ENCODE results near the gene MMP17.

DNA sequence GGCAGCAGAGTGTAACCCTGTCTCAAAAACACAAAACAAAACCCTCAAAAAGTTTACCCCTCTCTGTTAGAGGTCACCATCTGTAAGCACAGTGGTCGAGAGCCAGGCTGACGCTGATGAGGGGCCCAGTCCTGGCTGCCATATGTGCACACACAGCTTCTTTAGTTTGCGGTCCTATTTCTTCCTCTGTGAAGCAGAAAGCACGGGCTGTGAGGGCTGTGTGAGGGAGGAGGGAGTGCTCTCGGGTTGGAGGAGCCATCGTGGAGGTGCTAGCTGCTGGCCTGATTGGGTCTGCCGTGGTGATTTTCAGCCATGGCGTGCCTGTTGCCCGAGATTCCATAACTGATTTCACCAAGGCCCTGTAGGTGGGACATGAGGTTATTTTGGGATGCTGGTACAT, 69.7 kb downstream of the MMP17 start:
- TF ChIP-seq POLR2A (IDR thresholded peaks at IDR 0.05), result no peak
- TF ChIP-seq, protein P1, sequence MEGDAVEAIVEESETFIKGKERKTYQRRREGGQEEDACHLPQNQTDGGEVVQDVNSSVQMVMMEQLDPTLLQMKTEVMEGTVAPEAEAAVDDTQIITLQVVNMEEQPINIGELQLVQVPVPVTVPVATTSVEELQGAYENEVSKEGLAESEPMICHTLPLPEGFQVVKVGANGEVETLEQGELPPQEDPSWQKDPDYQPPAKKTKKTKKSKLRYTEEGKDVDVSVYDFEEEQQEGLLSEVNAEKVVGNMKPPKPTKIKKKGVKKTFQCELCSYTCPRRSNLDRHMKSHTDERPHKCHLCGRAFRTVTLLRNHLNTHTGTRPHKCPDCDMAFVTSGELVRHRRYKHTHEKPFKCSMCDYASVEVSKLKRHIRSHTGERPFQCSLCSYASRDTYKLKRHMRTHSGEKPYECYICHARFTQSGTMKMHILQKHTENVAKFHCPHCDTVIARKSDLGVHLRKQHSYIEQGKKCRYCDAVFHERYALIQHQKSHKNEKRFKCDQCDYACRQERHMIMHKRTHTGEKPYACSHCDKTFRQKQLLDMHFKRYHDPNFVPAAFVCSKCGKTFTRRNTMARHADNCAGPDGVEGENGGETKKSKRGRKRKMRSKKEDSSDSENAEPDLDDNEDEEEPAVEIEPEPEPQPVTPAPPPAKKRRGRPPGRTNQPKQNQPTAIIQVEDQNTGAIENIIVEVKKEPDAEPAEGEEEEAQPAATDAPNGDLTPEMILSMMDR (IDR thresholded peaks at IDR 0.05), result no peak
